Spinal cord (tissue), 10 donors: Measurements from ENCODE around the gene AKR1C4. TPM values are rescaled to one million over a fixed set of nuclear protein-coding genes. Genes with fewer than 3 reads are reported as not detected.
"Not testable (repeated sequence)": the region's sequence is repeated elsewhere in the genome, so short reads cannot be mapped to it uniquely, and the experiment has no call there.

ENCODE experiments used
- DNase-seq, 6 donors: peaks; one replicate each; pipeline versions ENCODE4 v3.0.0 to v3.0.0-alpha.2; 2013 to 2015; ENCODE audit warnings: low spot score in 6 of 6, low read depth in 4 of 6
- H3K27ac ChIP-seq: one replicate; pipeline ENCODE4 v1.5.1; 2013; ENCODE audit warnings: low read depth, low read length, control low read depth
- H3K27me3 ChIP-seq: one replicate; pipeline ENCODE4 v1.6.1; 2013; ENCODE audit warnings: low read length; ENCODE audit not compliant: control insufficient read depth, insufficient read depth
- H3K36me3 ChIP-seq: one replicate; pipeline ENCODE4 v1.6.1; 2013; ENCODE audit warnings: low read length; ENCODE audit not compliant: control insufficient read depth, insufficient read depth
- H3K4me1 ChIP-seq: one replicate; pipeline ENCODE4 v1.6.1; 2013; ENCODE audit warnings: low read length; ENCODE audit not compliant: control insufficient read depth, insufficient read depth
- H3K4me3 ChIP-seq: one replicate; pipeline ENCODE4 v1.5.1; 2013; ENCODE audit warnings: low read depth, low read length, control low read depth
- H3K9me3 ChIP-seq: one replicate; pipeline ENCODE4 v1.6.1; 2013; ENCODE audit warnings: low read length; ENCODE audit not compliant: control insufficient read depth, insufficient read depth
- WGBS: methylation state at CpG from one replicate; pipeline ENCODE4 v1.1.5; 2013; ENCODE audit warnings: missing lambda C conversion rate; ENCODE audit not compliant: insufficient coverage; 5-methylcytosine and 5-hydroxymethylcytosine counted together
- polyA plus RNA-seq, 2 donors: library from polyadenylated mRNA; unstranded; fragments of 120-200 nt; gene quantifications; one replicate each; pipeline ENCODE4 v1.2.1, GENCODE V29; 2013; ENCODE audit not compliant: insufficient read length in 2 of 2
- total RNA-seq, 2 donors: library from RNA; depleted of rRNA in 1 of 2; stranded (reverse); fragments of 120-200 nt in 1 of 2; fragments of >200 nt in 1 of 2; gene quantifications; one replicate each; pipeline versions ENCODE4 v1.2.3 to v1.2.4, GENCODE V29; 2013 to 2014
- donor health status: healthy.

AKR1C4 gene
- total and polyA plus RNA-seq, 4 donors: not detected

GRCh38 chr10:5195727-5196374 is 786 bp upstream of the AKR1C4 start:
- no peak for DNase-seq
- Histone ChIP-seq H3K36me3 (no peaks in the 10 kb centered on the region), H3K9me3 (no peaks in the 10 kb centered on the region), H3K27ac (no peak overlapping the region), H3K4me1 (no peaks in the 10 kb centered on the region), H3K4me3 (no peak overlapping the region), H3K27me3 (no peaks in the 10 kb centered on the region)
- no CpG with 5 or more reads among the region's 6 CpGs for WGBS

- no CpG with 5 or more reads among the region's 3 CpGs for WGBS
- Histone ChIP-seq H3K36me3 (no peaks in the 10 kb centered on the region), H3K27me3 (no peaks in the 10 kb centered on the region), H3K9me3 (peaks cover 3% of the 10 kb centered on the region), H3K4me1 (no peaks in the 10 kb centered on the region), H3K4me3 (no peak overlapping the region), H3K27ac (no peak overlapping the region)
- no peak for DNase-seq
Measured at GRCh38 chr10:5198386-5198785, 1.7 kb downstream of the AKR1C4 start.

DNA sequence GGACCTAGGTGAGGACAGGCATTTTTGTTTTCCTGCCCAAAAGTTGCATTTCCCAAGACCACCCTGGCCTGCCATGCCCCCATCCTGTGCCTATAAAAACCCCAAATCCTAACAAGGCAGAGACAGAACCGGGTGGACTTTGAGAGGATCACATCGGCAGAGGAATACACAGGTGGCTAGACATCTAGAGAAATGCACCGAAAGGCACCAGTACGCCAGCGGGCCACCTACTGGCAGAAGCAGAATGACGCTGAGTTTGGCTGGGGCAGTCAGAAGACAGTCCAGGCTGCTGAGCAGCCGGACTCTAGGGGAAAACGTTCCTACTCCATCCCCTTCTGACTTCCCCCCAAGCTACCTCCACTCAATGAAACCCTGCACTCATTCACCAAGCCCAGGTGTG is 2.8 kb downstream of the AKR1C4 start:
- no peak overlapping the region for H3K27ac ChIP-seq
- no peaks in the 10 kb centered on the region for H3K36me3 ChIP-seq
- no peaks in the 10 kb centered on the region for H3K27me3 ChIP-seq
- DNase-seq: no peak
- peaks cover 3% of the 10 kb centered on the region for H3K9me3 ChIP-seq
- no peak overlapping the region for H3K4me3 ChIP-seq
- 81% methylated on average over 7 of the region's 8 CpGs for WGBS
- no peaks in the 10 kb centered on the region for H3K4me1 ChIP-seq

DNA sequence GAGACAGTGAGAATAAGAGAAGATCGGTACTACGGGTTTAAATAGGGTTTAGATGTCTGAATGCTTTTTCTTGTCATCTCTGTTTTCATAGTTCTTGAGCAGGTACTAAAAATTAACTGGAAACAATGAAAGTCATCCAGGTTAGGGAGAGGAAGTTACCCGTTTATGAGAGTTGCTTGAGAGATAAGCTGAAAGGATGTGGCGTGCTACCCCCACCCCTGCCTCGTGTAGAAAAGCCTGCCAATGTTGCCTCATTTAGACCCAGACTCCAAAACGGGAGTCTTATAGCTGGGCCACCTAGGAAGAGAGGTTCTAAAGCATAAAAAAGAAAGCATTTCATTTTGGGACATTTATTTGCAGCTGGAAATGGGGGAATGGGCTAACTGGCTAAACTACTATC is 10.2 kb downstream of the AKR1C4 start:
- Histone ChIP-seq H3K27ac (no peak overlapping the region), H3K4me3 (no peak overlapping the region), H3K36me3 (no peaks in the 10 kb centered on the region), H3K9me3 (peaks cover 3% of the 10 kb centered on the region), H3K27me3 (no peaks in the 10 kb centered on the region), H3K4me1 (no peaks in the 10 kb centered on the region)
- DNase-seq: no peak
- WGBS: 86% methylated on average over 3 of the region's 6 CpGs

DNA sequence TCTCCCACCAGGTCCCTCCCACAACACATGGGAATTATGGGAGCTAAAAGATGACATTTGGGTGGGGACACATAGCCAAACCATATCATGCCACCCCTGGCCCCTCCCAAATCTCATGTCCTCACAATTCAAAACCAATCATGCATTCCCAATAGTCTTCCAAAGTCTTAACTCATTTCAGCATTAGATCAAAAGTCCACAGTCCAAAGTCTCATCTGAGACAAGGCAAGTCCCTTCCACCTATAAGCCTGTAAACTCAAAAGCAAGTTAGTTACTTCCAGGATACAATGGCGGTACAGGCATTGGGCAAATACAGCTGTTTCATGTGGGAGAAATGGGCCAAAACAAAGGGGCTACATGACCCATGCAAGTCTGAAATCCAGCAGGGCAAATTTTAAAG is 13.1 kb downstream of the AKR1C4 start:
- not testable (repeated sequence) for H3K36me3 ChIP-seq, H3K27me3 ChIP-seq, DNase-seq, H3K4me3 ChIP-seq, H3K4me1 ChIP-seq, H3K9me3 ChIP-seq, H3K27ac ChIP-seq
- 100% methylated on average over 1 of the region's 1 CpG for WGBS

- H3K36me3 ChIP-seq, H3K4me3 ChIP-seq, H3K27me3 ChIP-seq, H3K9me3 ChIP-seq, H3K27ac ChIP-seq, DNase-seq, H3K4me1 ChIP-seq: not testable (repeated sequence)
- 100% methylated on average over 1 of the region's 1 CpG for WGBS
Measured at GRCh38 chr10:5210261-5210660, 13.6 kb downstream of the AKR1C4 start.

- H3K4me1 ChIP-seq: no peaks in the 10 kb centered on the region
- no peaks in the 10 kb centered on the region for H3K27me3 ChIP-seq
- no peak overlapping the region for H3K27ac ChIP-seq
- H3K4me3 ChIP-seq: no peak overlapping the region
- no peaks in the 10 kb centered on the region for H3K9me3 ChIP-seq
- no peaks in the 10 kb centered on the region for H3K36me3 ChIP-seq
- no peak for DNase-seq
Measured at GRCh38 chr10:5211696-5212536, 15.3 kb downstream of the AKR1C4 start.

- 0% methylated on average over 1 of the region's 2 CpGs for WGBS
- H3K27ac ChIP-seq: no peak overlapping the region
- H3K4me3 ChIP-seq: no peak overlapping the region
- H3K36me3 ChIP-seq: no peaks in the 10 kb centered on the region
- DNase-seq: no peak
- no peaks in the 10 kb centered on the region for H3K4me1 ChIP-seq
- no peaks in the 10 kb centered on the region for H3K9me3 ChIP-seq
- no peaks in the 10 kb centered on the region for H3K27me3 ChIP-seq
Measured at GRCh38 chr10:5216801-5217200, 20.2 kb downstream of the AKR1C4 start.

GRCh38 chr10:5219262-5219661 is 22.6 kb downstream of the AKR1C4 start:
- Histone ChIP-seq H3K4me3 (no peak overlapping the region), H3K27me3 (no peaks in the 10 kb centered on the region), H3K4me1 (no peaks in the 10 kb centered on the region), H3K9me3 (no peaks in the 10 kb centered on the region), H3K36me3 (no peaks in the 10 kb centered on the region), H3K27ac (no peak overlapping the region)
- DNase-seq: no peak
- WGBS: 58% methylated on average over 3 of the region's 3 CpGs

DNA sequence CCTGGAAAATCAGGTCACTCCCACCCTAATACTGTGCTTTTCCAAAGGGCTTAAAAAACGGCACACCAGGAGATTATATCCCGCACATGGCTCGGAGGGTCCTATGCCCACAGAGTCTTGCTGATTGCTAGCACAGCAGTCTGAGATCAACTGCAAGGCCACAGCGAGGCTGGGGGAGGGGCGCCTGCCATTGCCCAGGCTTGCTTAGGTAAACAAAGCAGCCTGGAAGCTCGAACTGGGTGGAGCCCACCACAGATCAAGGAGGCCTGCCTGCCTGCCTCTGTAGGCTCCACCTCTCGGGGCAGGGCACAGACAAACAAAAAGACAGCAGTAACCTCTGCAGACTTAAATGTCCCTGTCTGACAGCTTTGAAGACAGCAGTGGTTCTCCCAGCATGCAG is 26.3 kb downstream of the AKR1C4 start:
- H3K4me1 ChIP-seq, H3K27me3 ChIP-seq, H3K4me3 ChIP-seq, H3K27ac ChIP-seq, DNase-seq, H3K36me3 ChIP-seq, H3K9me3 ChIP-seq: not testable (repeated sequence)
- WGBS: 82% methylated on average over 7 of the region's 7 CpGs
